A549 (cell line): ENCODE results near the gene PERM1.

ENCODE experiments used
- CTCF ChIP-seq: fragments of >200 bp; sonication (Bioruptor Twin); formaldehyde crosslinking; IDR thresholded peaks from 3 replicates; pipeline ENCODE4 v1.5.1; 2016
- RFX5 ChIP-seq: fragments of 450-650 bp; IDR thresholded peaks from 2 replicates; pipeline ENCODE4 v1.7.1; 2014; ENCODE audit warnings: antibody characterized with exemption, mild to moderate bottlenecking, moderate library complexity

GRCh38 chr1:932173-932510 lies 49.8 kb downstream of the PERM1 start:
- TF ChIP-seq CTCF (no peak), RFX5 (no peak)
